Endodermal cell (in vitro differentiated cells): ENCODE data around the gene NLGN1. TPM values are rescaled to one million over a fixed set of nuclear protein-coding genes. Genes with fewer than 3 reads are reported as not detected.

Experiments used
- DNase-seq: peaks from one replicate; pipeline ENCODE4 v3.0.0-alpha.2; 2017
- H3K27ac ChIP-seq: 2 replicates; pipeline ENCODE4 v1.5.1; 2013; ENCODE audit warnings: mild to moderate bottlenecking, low read depth, low read length, moderate library complexity
- H3K27me3 ChIP-seq: 2 replicates; pipeline ENCODE4 v1.6.1; 2013; ENCODE audit warnings: mild to moderate bottlenecking, low read length, moderate library complexity; ENCODE audit not compliant: insufficient read depth, control insufficient read depth, poor library complexity, severe bottlenecking
- H3K36me3 ChIP-seq: 2 replicates; pipeline ENCODE4 v1.7.0; 2013; ENCODE audit warnings: mild to moderate bottlenecking, low read length, moderate library complexity; ENCODE audit not compliant: control insufficient read depth, insufficient read depth
- H3K4me1 ChIP-seq: one replicate; pipeline ENCODE4 v1.7.0; 2013; ENCODE audit warnings: low read length; ENCODE audit not compliant: control insufficient read depth, insufficient read depth
- H3K4me3 ChIP-seq: 2 replicates; pipeline ENCODE4 v1.5.1; 2013; ENCODE audit warnings: mild to moderate bottlenecking, low read length, moderate library complexity
- H3K9ac ChIP-seq: 2 replicates; pipeline ENCODE4 v1.6.1; 2013; ENCODE audit warnings: mild to moderate bottlenecking, low read length, moderate library complexity; ENCODE audit not compliant: poor library complexity, severe bottlenecking; ENCODE audit errors: extremely low read depth
- H3K9me3 ChIP-seq: 2 replicates; pipeline ENCODE4 v1.6.1; 2013; ENCODE audit warnings: mild to moderate bottlenecking, low read length, moderate library complexity; ENCODE audit not compliant: control insufficient read depth
- H3K27ac Mint-ChIP-seq: 2 replicates; pipeline ENCODE4 v1.8.0; 2020; ENCODE audit warnings: mixed read lengths
- H3K27me3 Mint-ChIP-seq: 2 replicates; pipeline ENCODE4 v1.8.0; 2021; ENCODE audit warnings: mild to moderate bottlenecking, mixed read lengths; ENCODE audit not compliant: insufficient read depth
- H3K36me3 Mint-ChIP-seq: 2 replicates; pipeline ENCODE4 v1.8.0; 2020; ENCODE audit warnings: low read depth, mixed read lengths
- H3K4me1 Mint-ChIP-seq: 2 replicates; pipeline ENCODE4 v1.8.0; 2020; ENCODE audit warnings: mixed read lengths
- H3K4me3 Mint-ChIP-seq: 2 replicates; pipeline ENCODE4 v1.8.0; 2020; ENCODE audit warnings: mild to moderate bottlenecking, moderate library complexity, mixed read lengths
- H3K9me3 Mint-ChIP-seq: 2 replicates; pipeline ENCODE4 v1.8.0; 2020; ENCODE audit warnings: mild to moderate bottlenecking, mixed read lengths
- WGBS, 2 experiments: methylation state at CpG; one replicate each; pipeline versions ENCODE4 v1.1.5 to v1.1.7; 2013; ENCODE audit warnings: missing lambda C conversion rate in 2 of 2, mixed read lengths in 1 of 2; ENCODE audit not compliant: insufficient coverage in 1 of 2, insufficient read length in 1 of 2; 5-methylcytosine and 5-hydroxymethylcytosine counted together
- total RNA-seq, 2 donors: library from RNA; stranded (reverse); fragmentation: NEBNext Ultra II Directional in 1 of 2; extraction: Animal tissue kit (Norgen Biotek cat#: 25700) in 1 of 2; gene quantifications; 2 replicates in 1 of 2; 3 replicates in 1 of 2; pipeline ENCODE4 v1.2.1, GENCODE V29; 2021
- TF ChIP-seq, protein P1 (sequence below): fragments of 200-600 bp; sonication (generic); conservative IDR thresholded peaks from 2 replicates; pipeline ENCODE4 v1.5.0; 2021; ENCODE audit warnings: antibody characterized with exemption, mild to moderate bottlenecking

NLGN1 gene
- total RNA-seq, 2 donors from 2014 or later: 3.4 to 14.3 TPM

DNA sequence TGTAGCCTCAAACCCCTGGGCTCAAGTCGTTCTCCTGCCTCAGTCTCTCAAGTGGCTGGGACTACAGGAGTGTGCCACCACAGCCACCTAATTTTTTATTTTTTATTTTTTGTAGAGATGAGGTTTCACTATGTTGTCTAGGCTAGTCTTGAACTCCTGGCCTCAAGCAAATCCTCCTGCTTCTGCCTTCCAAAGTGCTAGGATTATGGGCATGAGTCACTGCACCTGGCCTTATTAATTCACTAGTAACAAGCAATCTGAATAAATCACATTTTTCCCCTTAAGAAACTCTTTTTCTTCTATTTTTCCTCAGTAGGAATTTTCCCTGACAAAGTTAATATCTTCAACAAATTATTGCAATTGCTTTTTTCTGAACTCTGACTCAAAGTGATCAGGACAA lies 336.9 kb downstream of the NLGN1 start:
- TF ChIP-seq, protein P1, sequence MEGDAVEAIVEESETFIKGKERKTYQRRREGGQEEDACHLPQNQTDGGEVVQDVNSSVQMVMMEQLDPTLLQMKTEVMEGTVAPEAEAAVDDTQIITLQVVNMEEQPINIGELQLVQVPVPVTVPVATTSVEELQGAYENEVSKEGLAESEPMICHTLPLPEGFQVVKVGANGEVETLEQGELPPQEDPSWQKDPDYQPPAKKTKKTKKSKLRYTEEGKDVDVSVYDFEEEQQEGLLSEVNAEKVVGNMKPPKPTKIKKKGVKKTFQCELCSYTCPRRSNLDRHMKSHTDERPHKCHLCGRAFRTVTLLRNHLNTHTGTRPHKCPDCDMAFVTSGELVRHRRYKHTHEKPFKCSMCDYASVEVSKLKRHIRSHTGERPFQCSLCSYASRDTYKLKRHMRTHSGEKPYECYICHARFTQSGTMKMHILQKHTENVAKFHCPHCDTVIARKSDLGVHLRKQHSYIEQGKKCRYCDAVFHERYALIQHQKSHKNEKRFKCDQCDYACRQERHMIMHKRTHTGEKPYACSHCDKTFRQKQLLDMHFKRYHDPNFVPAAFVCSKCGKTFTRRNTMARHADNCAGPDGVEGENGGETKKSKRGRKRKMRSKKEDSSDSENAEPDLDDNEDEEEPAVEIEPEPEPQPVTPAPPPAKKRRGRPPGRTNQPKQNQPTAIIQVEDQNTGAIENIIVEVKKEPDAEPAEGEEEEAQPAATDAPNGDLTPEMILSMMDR: no peak
- 95% methylated on average over 1 of the region's 1 CpG; no CpG with 5 or more reads in 1 of the 2 experiments for WGBS, 2 experiments
- H3K27ac ChIP-seq: no peak overlapping the region
- H3K9me3 Mint-ChIP-seq: no peaks in the 10 kb centered on the region
- no peak for DNase-seq
- H3K27me3 ChIP-seq: no peaks in the 10 kb centered on the region
- H3K36me3 ChIP-seq: no peaks in the 10 kb centered on the region
- H3K4me3 ChIP-seq: no peak overlapping the region
- H3K4me1 ChIP-seq: no peaks in the 10 kb centered on the region
- no peak overlapping the region for H3K9ac ChIP-seq
- H3K36me3 Mint-ChIP-seq: no peaks in the 10 kb centered on the region
- no peaks in the 10 kb centered on the region for H3K9me3 ChIP-seq
- H3K27me3 Mint-ChIP-seq: no peaks in the 10 kb centered on the region
- peaks cover 8% of the 10 kb centered on the region for H3K4me1 Mint-ChIP-seq
- no peak overlapping the region for H3K27ac Mint-ChIP-seq
- H3K4me3 Mint-ChIP-seq: no peak overlapping the region

DNA sequence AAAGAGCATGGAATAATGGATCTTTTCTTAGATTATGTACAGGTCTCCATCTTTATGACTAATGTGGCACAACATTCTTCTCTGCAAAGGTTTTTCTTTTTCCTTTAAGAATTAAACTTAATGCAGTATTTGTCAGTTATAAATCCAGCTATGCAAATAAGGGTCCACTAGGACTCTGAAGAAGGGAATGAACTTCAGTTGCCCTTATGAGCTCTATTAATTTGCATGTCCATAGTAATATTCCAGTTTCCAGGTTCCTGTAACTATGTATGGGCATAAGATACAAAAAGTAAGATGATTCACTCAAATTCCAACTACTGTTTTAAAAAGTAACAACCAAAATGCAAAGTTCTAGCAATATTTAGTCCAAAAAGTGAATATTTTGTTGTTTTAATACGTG lies 337.4 kb downstream of the NLGN1 start:
- no peak overlapping the region for H3K9ac ChIP-seq
- no peaks in the 10 kb centered on the region for H3K9me3 ChIP-seq
- no peaks in the 10 kb centered on the region for H3K36me3 Mint-ChIP-seq
- H3K4me3 Mint-ChIP-seq: no peak overlapping the region
- TF ChIP-seq, protein P1: no peak
- no peak overlapping the region for H3K4me3 ChIP-seq
- H3K27me3 ChIP-seq: no peaks in the 10 kb centered on the region
- H3K27ac Mint-ChIP-seq: no peak overlapping the region
- H3K27ac ChIP-seq: no peak overlapping the region
- no peaks in the 10 kb centered on the region for H3K36me3 ChIP-seq
- no CpG with 5 or more reads among the region's 1 CpG for WGBS, 2 experiments
- peaks cover 11% of the 10 kb centered on the region for H3K4me1 Mint-ChIP-seq
- H3K27me3 Mint-ChIP-seq: no peaks in the 10 kb centered on the region
- no peaks in the 10 kb centered on the region for H3K9me3 Mint-ChIP-seq
- no peak for DNase-seq
- H3K4me1 ChIP-seq: no peaks in the 10 kb centered on the region

DNA sequence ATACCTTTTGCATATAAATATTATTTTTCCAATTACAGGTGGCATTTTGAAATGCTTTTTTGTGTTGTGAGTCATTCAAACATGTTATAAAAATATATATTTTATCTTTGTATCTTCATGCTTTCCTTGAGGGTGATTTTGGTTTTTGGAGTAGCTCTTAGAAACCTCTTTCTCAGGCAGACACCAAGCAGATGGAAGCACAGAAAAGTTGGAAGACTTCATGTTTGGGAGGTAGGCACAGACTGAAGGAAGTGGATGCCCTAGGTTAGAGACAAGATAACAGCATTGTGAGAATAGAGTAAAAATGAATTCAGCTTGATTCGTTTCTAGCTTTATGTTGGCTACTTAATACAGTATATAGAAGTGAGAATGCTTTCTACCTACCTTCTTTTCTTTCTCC lies 338.3 kb downstream of the NLGN1 start:
- H3K27me3 Mint-ChIP-seq: no peaks in the 10 kb centered on the region
- Histone ChIP-seq H3K27ac (no peak overlapping the region), H3K4me1 (no peaks in the 10 kb centered on the region), H3K27me3 (no peaks in the 10 kb centered on the region), H3K36me3 (no peaks in the 10 kb centered on the region), H3K4me3 (no peak overlapping the region), H3K9me3 (no peaks in the 10 kb centered on the region), H3K9ac (no peak overlapping the region)
- no peak overlapping the region for H3K27ac Mint-ChIP-seq
- 100% methylated on average over 1 of the region's 1 CpG; no CpG with 5 or more reads in 1 of the 2 experiments for WGBS, 2 experiments
- no peaks in the 10 kb centered on the region for H3K9me3 Mint-ChIP-seq
- H3K36me3 Mint-ChIP-seq: no peaks in the 10 kb centered on the region
- TF ChIP-seq, protein P1: no peak
- no peak overlapping the region for H3K4me3 Mint-ChIP-seq
- DNase-seq: no peak
- peaks cover 12% of the 10 kb centered on the region for H3K4me1 Mint-ChIP-seq
